Measurements from ENCODE around the gene IL2RA. TPM values are rescaled to one million over a fixed set of nuclear protein-coding genes. Genes with fewer than 3 reads are reported as not detected.
A peak's percentile ranks its signal among the peaks of the same experiment; 100 is the strongest.
"Not testable (repeated sequence)": the region's sequence is repeated elsewhere in the genome, so short reads cannot be mapped to it uniquely, and the experiment has no call there.

The IL2RA gene
- polyA plus RNA-seq, 1 donor (not counting 4 experiments of a cell fraction or from before 2014, with no cell fraction given) = not detected

DNA sequence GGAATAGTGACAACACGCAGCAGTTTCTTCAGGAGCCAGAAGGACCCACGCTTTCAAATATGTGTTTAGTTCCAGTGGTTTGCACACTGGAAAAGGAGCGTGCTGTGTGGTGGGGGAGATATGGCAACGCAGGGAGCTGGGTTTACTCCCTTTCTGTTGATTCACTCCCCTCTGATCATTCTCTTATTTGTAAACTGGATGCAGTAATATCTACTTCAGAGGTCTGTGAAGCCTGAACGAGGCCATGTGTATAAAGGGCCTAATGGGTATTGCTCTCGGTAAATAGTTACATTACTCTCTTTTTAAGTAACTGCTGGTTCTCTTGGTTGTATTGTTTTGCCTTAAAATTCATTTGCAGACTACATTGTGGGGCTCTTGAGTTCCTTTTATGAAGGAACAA is 45.9 kb upstream of the IL2RA start:
- Histone ChIP-seq H3K4me2 (ENCODE audit: control insufficient read depth, extremely low read depth, insufficient read depth, low read depth, low read length) (no peak overlapping the region), H3K9me1 (ENCODE audit: control insufficient read depth, extremely low read depth, insufficient read depth, low read length) (no peaks in the 10 kb centered on the region), H4K20me1 (ENCODE audit: control insufficient read depth, extremely low read depth, insufficient read depth, low read length) (peaks cover 11% of the 10 kb centered on the region), H3K9ac (ENCODE audit: control insufficient read depth, extremely low read depth, insufficient read depth, low read length) (no peak overlapping the region), H3K4me1 (ENCODE audit: control insufficient read depth, extremely low read depth, insufficient read depth, low read length) (peaks cover 5% of the 10 kb centered on the region), H3K27ac (ENCODE audit: control insufficient read depth, insufficient read depth, low read length) (no peak overlapping the region), H3K79me2 (ENCODE audit: control insufficient read depth, insufficient read depth, low read length) (peaks cover 14% of the 10 kb centered on the region), H3K36me3 (ENCODE audit: control insufficient read depth in 2 of 2, extremely low read depth in 1 of 2, insufficient read depth in 2 of 2, low read length in 2 of 2) (peaks cover 31 to 44% of the 10 kb centered on the region in 2 experiments), H3K9me3 (ENCODE audit: control insufficient read depth, low read depth, low read length) (no peaks in the 10 kb centered on the region), H3K27me3 (ENCODE audit: control insufficient read depth, extremely low read depth, insufficient read depth, low read length) (no peaks in the 10 kb centered on the region), H2AFZ (ENCODE audit: control insufficient read depth, low read length) (no peak overlapping the region), H3K4me3 (ENCODE audit: control insufficient read depth in 2 of 3, extremely low read depth in 1 of 3, insufficient read depth in 2 of 3, low read depth in 1 of 3, low read length in 3 of 3) (no peak overlapping the region)
- no peak for FAIRE-seq
- dilution Hi-C loops (cut with MboI; ENCODE audit: extremely low pct_ligation_motif_present, low sequenced_read_pairs) = no loop called here
- DNase-seq (ENCODE audit: low read depth, low spot score) = no peak
- TF ChIP-seq, protein P1, sequence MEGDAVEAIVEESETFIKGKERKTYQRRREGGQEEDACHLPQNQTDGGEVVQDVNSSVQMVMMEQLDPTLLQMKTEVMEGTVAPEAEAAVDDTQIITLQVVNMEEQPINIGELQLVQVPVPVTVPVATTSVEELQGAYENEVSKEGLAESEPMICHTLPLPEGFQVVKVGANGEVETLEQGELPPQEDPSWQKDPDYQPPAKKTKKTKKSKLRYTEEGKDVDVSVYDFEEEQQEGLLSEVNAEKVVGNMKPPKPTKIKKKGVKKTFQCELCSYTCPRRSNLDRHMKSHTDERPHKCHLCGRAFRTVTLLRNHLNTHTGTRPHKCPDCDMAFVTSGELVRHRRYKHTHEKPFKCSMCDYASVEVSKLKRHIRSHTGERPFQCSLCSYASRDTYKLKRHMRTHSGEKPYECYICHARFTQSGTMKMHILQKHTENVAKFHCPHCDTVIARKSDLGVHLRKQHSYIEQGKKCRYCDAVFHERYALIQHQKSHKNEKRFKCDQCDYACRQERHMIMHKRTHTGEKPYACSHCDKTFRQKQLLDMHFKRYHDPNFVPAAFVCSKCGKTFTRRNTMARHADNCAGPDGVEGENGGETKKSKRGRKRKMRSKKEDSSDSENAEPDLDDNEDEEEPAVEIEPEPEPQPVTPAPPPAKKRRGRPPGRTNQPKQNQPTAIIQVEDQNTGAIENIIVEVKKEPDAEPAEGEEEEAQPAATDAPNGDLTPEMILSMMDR (optimal IDR thresholded peaks at IDR 0.05 in 1 of 3, IDR thresholded peaks at IDR 0.05 in 1 of 3, conservative IDR thresholded peaks at IDR 0.05 in 1 of 3; ENCODE audit: extremely low read depth in 1 of 3, insufficient read depth in 2 of 3, low read length in 3 of 3) = no peak
- TF ChIP-seq EZH2 (IDR thresholded peaks at IDR 0.05; ENCODE audit: low read length) = no peak

DNA sequence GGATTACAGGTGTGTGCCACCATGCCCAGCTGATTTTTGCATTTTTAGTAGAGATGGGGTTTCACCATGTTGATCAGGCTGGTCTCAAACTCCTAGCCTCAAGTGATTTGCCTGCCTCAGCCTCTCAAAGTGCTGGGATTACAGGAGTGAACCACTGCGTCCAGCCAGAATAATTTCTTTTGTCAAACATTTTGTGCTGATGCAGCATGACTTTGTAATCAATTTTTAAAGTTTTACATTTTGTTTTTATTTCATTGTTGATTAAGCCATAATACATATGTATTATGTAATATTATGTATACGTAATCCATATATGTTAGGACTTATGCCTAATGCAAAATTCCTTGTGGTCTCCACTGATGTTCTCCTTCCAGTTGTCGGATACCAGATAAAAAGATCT is 45.4 kb upstream of the IL2RA start:
- FAIRE-seq; DNase-seq (ENCODE audit: low read depth, low spot score); H3K9me3 ChIP-seq (ENCODE audit: control insufficient read depth, low read depth, low read length); H3K4me3 ChIP-seq (ENCODE audit: control insufficient read depth in 2 of 3, extremely low read depth in 1 of 3, insufficient read depth in 2 of 3, low read depth in 1 of 3, low read length in 3 of 3); H3K27ac ChIP-seq (ENCODE audit: control insufficient read depth, insufficient read depth, low read length); H2AFZ ChIP-seq (ENCODE audit: control insufficient read depth, low read length); H3K9me1 ChIP-seq (ENCODE audit: control insufficient read depth, extremely low read depth, insufficient read depth, low read length); H3K27me3 ChIP-seq (ENCODE audit: control insufficient read depth, extremely low read depth, insufficient read depth, low read length); H3K4me1 ChIP-seq (ENCODE audit: control insufficient read depth, extremely low read depth, insufficient read depth, low read length); H3K4me2 ChIP-seq (ENCODE audit: control insufficient read depth, extremely low read depth, insufficient read depth, low read depth, low read length); dilution Hi-C loops (cut with MboI; ENCODE audit: extremely low pct_ligation_motif_present, low sequenced_read_pairs); H3K9ac ChIP-seq (ENCODE audit: control insufficient read depth, extremely low read depth, insufficient read depth, low read length): not testable (repeated sequence)
- Histone ChIP-seq H4K20me1 (ENCODE audit: control insufficient read depth, extremely low read depth, insufficient read depth, low read length) (peaks cover 11% of the 10 kb centered on the region), H3K36me3 (ENCODE audit: control insufficient read depth in 2 of 2, extremely low read depth in 1 of 2, insufficient read depth in 2 of 2, low read length in 2 of 2) (peaks cover 27 to 40% of the 10 kb centered on the region in 2 experiments), H3K79me2 (ENCODE audit: control insufficient read depth, insufficient read depth, low read length) (peaks cover 19% of the 10 kb centered on the region)

DNA sequence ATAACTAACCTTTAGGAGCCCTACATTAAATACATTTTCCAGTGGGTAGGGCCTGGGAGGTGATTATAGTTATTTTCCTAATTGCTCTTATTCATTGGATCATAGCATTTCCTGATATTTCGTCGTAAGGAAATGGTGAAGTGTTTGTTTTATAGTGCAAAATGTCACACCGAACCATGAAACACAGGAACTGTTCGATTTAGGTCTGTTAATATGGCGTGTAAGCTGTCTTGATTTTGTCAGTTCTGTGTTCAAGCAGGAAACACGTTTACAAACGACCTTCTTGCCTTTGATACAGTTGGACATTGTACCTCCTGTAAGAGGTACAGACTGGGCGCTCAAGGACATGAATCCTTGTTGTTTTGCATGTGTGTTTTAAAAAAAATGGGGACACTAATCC is 41.4 kb upstream of the IL2RA start:
- Histone ChIP-seq H3K79me2 (ENCODE audit: control insufficient read depth, insufficient read depth, low read length) (peaks cover 42% of the 10 kb centered on the region), H2AFZ (ENCODE audit: control insufficient read depth, low read length) (no peak overlapping the region), H3K4me2 (ENCODE audit: control insufficient read depth, extremely low read depth, insufficient read depth, low read depth, low read length) (no peak overlapping the region), H3K4me1 (ENCODE audit: control insufficient read depth, extremely low read depth, insufficient read depth, low read length) (peaks cover 3% of the 10 kb centered on the region), H3K9me3 (ENCODE audit: control insufficient read depth, low read depth, low read length) (no peaks in the 10 kb centered on the region), H3K36me3 (ENCODE audit: control insufficient read depth in 2 of 2, extremely low read depth in 1 of 2, insufficient read depth in 2 of 2, low read length in 2 of 2) (peaks cover 16 to 17% of the 10 kb centered on the region in 2 experiments), H3K27ac (ENCODE audit: control insufficient read depth, insufficient read depth, low read length) (no peak overlapping the region), H3K9ac (ENCODE audit: control insufficient read depth, extremely low read depth, insufficient read depth, low read length) (no peak overlapping the region), H3K9me1 (ENCODE audit: control insufficient read depth, extremely low read depth, insufficient read depth, low read length) (no peaks in the 10 kb centered on the region), H4K20me1 (ENCODE audit: control insufficient read depth, extremely low read depth, insufficient read depth, low read length) (peaks cover 5% of the 10 kb centered on the region), H3K4me3 (ENCODE audit: control insufficient read depth in 2 of 3, extremely low read depth in 1 of 3, insufficient read depth in 2 of 3, low read depth in 1 of 3, low read length in 3 of 3) (no peak overlapping the region), H3K27me3 (ENCODE audit: control insufficient read depth, extremely low read depth, insufficient read depth, low read length) (no peaks in the 10 kb centered on the region)
- dilution Hi-C loops (cut with MboI; ENCODE audit: extremely low pct_ligation_motif_present, low sequenced_read_pairs) = no loop called here
- TF ChIP-seq, protein P1 (optimal IDR thresholded peaks at IDR 0.05 in 1 of 3, IDR thresholded peaks at IDR 0.05 in 1 of 3, conservative IDR thresholded peaks at IDR 0.05 in 1 of 3; ENCODE audit: extremely low read depth in 1 of 3, insufficient read depth in 2 of 3, low read length in 3 of 3) = no peak
- no peak for TF ChIP-seq EZH2 (IDR thresholded peaks at IDR 0.05; ENCODE audit: low read length)
- DNase-seq (ENCODE audit: low read depth, low spot score) = no peak
- peak; percentile 29 for FAIRE-seq
